Esophagus squamous epithelium (tissue), 5 donors: ENCODE measurements around the gene LPP. TPM values are rescaled to one million over a fixed set of nuclear protein-coding genes. Genes with fewer than 3 reads are reported as not detected.

Experiments
- DNase-seq: peaks from one replicate; lab custom pipeline; 2025; lab: John Stamatoyannopoulos, UW
- H3K27ac ChIP-seq, 4 donors: fragments of 200-600 bp; sonication (generic); one replicate each; pipeline ENCODE4 v1.5.1; 2016 to 2019; ENCODE audit warnings: mild to moderate bottlenecking in 1 of 4
- H3K27me3 ChIP-seq, 4 donors: fragments of 200-600 bp; sonication (generic); 1 replicate in 3 of 4; 2 replicates in 1 of 4; pipeline versions ENCODE4 v1.5.1 to v1.6.0; 2017 to 2021; ENCODE audit warnings: antibody characterized with exemption in 1 of 4
- H3K36me3 ChIP-seq, 3 donors: fragments of 200-600 bp; sonication (generic); one replicate each; pipeline ENCODE4 v1.5.1; 2016 to 2019
- H3K4me1 ChIP-seq, 3 donors: fragments of 200-600 bp; sonication (generic); one replicate each; pipeline ENCODE4 v1.5.1; 2017 to 2019
- H3K4me3 ChIP-seq, 4 donors: fragments of 200-600 bp; sonication (generic); 1 replicate in 3 of 4; 2 replicates in 1 of 4; pipeline ENCODE4 v1.5.1; 2016 to 2019; ENCODE audit warnings: mild to moderate bottlenecking in 2 of 4, moderate library complexity in 1 of 4
- H3K9me3 ChIP-seq, 3 donors: fragments of 200-600 bp; sonication (generic); one replicate each; pipeline ENCODE4 v1.5.1; 2016 to 2019
- CTCF ChIP-seq, 6 experiments: fragments of 450-650 bp in 4 of 6; fragments of 200-600 bp in 2 of 6; sonication (generic) in 2 of 6; IDR thresholded peaks; one replicate each; pipeline ENCODE4 v1.5.1; 2016 to 2019; ENCODE audit warnings: antibody characterized with exemption in 6 of 6, mild to moderate bottlenecking in 4 of 6, moderate library complexity in 4 of 6
- POLR2A ChIP-seq, 4 donors: fragments of 450-650 bp; IDR thresholded peaks; one replicate each; pipeline ENCODE4 v1.6.1; 2017; ENCODE audit warnings: antibody characterized with exemption in 4 of 4, mild to moderate bottlenecking in 4 of 4, moderate library complexity in 3 of 4
- WGBS, 2 donors: methylation state at CpG; one replicate each; pipeline ENCODE4 v1.1.5; 2018; 5-methylcytosine and 5-hydroxymethylcytosine counted together
- intact Hi-C: fragments of 100-400 bp; cut with DNase I; formaldehyde crosslinking; loops from one replicate; pipeline ENCODE4 v1.15.0; 2022
- total RNA-seq, 4 donors: library from RNA; depleted of rRNA; stranded (reverse); fragments of >200 nt; gene quantifications; one replicate each; pipeline ENCODE4 v1.1.0, GENCODE V29; 2016
- donor health status: DM: yes; HTN: yes; CAD: no.

The LPP gene
- total RNA-seq, 4 donors from 2014 or later, result 41.4 to 369 (median 97.3) TPM

- no peak for DNase-seq
- Histone ChIP-seq H3K9me3 (no peaks in the 10 kb centered on the region), H3K27me3 (no peaks in the 10 kb centered on the region), H3K27ac (no peak overlapping the region), H3K4me3 (no peak overlapping the region), H3K4me1 (peaks cover 16 to 52% (median 50%) of the 10 kb centered on the region in 3 donors), H3K36me3 (no peaks in the 10 kb centered on the region)
- intact Hi-C loops, result no loop called here
- 80 to 88% methylated on average over 1 of the region's 1 CpG for WGBS, 2 donors
- TF ChIP-seq CTCF (IDR thresholded peaks at IDR 0.05) (no peak), POLR2A (IDR thresholded peaks at IDR 0.05) (no peak)
Measured at GRCh38 chr3:188778091-188778852, 624.3 kb downstream of the LPP start.

- 67 to 70% methylated on average over 8 of the region's 8 CpGs for WGBS, 2 donors
- H3K4me3 ChIP-seq, result no peak overlapping the region
- peaks cover 16 to 51% (median 50%) of the 10 kb centered on the region in 3 donors for H3K4me1 ChIP-seq
- intact Hi-C loops, result no loop called here
- no peaks in the 10 kb centered on the region for H3K36me3 ChIP-seq
- H3K9me3 ChIP-seq, result no peaks in the 10 kb centered on the region
- TF ChIP-seq POLR2A (IDR thresholded peaks at IDR 0.05) (no peak), CTCF (IDR thresholded peaks at IDR 0.05) (no peak)
- DNase-seq, result no peak
- H3K27ac ChIP-seq, result peak overlapping the region; percentile 47 to 86 (median 70)
- H3K27me3 ChIP-seq, result no peaks in the 10 kb centered on the region
Measured at GRCh38 chr3:188779281-188779980, 625.5 kb downstream of the LPP start.

DNA sequence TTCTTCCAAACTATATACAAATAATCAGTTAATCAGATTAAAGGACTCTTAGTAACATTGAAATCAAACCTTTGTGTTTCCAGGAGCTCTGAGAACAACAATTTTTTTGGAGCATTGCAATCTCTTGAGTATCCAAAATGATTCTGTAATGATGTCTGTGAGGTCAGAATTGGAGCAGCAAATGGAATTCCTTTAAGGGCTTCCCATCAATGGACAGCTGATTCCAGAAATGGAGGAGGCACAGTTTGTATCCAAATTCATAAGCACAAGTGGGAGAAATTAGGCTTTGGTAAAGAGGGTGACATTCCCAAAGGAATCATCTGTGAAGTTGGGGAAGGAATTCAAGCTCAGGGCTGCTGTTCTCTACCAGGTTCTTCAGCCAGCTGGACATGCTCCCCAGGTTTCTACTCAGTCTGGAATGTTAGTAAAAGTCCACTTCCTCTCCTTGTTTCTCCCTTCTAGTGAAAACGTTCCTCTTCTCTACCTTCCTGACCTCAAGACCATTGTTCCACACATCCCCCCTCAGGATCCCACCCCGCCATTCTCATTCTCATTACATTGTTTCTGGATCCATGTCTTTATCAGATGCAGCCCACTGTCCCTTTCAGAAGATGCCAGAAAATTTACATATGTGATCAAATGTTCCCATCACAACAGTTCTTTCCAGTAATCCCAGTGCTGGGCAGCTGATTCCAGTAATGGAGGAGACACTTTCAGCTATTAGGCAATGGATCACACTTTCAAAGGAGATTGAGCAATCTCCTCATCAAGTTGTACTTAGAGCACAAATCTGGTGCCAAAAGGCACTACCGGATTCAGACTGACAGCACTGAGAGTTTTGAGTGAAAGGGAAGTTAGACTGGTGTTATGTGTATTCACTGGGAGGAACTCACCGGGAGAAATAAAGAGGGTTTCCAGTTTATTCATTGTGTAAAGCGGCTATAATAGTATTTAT is 626.5 kb downstream of the LPP start:
- intact Hi-C loops, result no loop called here
- Histone ChIP-seq H3K27ac (peak overlapping the region; percentile 47 to 86 (median 70)), H3K9me3 (no peaks in the 10 kb centered on the region), H3K36me3 (no peaks in the 10 kb centered on the region), H3K27me3 (no peaks in the 10 kb centered on the region), H3K4me3 (no peak overlapping the region), H3K4me1 (peaks cover 16 to 51% (median 50%) of the 10 kb centered on the region in 3 donors)
- DNase-seq, result no peak
- TF ChIP-seq CTCF (IDR thresholded peaks at IDR 0.05), result no peak
- WGBS, 2 donors, result 31 to 47% methylated on average over 5 of the region's 5 CpGs

GRCh38 chr3:188782613-188783124 is 628.7 kb downstream of the LPP start:
- Histone ChIP-seq H3K27ac (peak overlapping the region in 3 of 4 donors; percentile 30 to 81 (median 43)), H3K4me1 (peaks cover 16 to 63% (median 49%) of the 10 kb centered on the region in 3 donors), H3K27me3 (no peaks in the 10 kb centered on the region), H3K4me3 (no peak overlapping the region), H3K9me3 (no peaks in the 10 kb centered on the region), H3K36me3 (no peaks in the 10 kb centered on the region)
- intact Hi-C loops, result no loop called here
- WGBS, 2 donors, result 25 to 63% methylated on average over 2 of the region's 2 CpGs
- no peak for TF ChIP-seq CTCF (IDR thresholded peaks at IDR 0.05)
- no peak for TF ChIP-seq POLR2A (IDR thresholded peaks at IDR 0.05)
- DNase-seq, result no peak
